GM19438 (cell line): ENCODE data around the gene MZT2B.
"Not testable (repeated sequence)": the region's sequence is repeated elsewhere in the genome, so short reads cannot be mapped to it uniquely, and the experiment has no call there.

Experiments used
- ATAC-seq: cut with Tn5 transposase; IDR thresholded peaks from one replicate; pipeline ENCODE4 v1.9.1; 2021; ENCODE audit warnings: low read depth; ENCODE audit not compliant: unreplicated experiment

MZT2B gene

GRCh38 chr2:130181880-130182682, at the start of gene MZT2B:
MZT2B (plus strand) TSS chr2:130182262; CDS start chr2:130182283, 21 bp downstream.
- ATAC-seq, result peak; percentile 72

GRCh38 chr2:130135692-130136541, 46.1 kb upstream of the MZT2B start:
- no peak for ATAC-seq

GRCh38 chr2:130136546-130136945, 45.5 kb upstream of the MZT2B start:
- ATAC-seq, result not testable (repeated sequence)

DNA sequence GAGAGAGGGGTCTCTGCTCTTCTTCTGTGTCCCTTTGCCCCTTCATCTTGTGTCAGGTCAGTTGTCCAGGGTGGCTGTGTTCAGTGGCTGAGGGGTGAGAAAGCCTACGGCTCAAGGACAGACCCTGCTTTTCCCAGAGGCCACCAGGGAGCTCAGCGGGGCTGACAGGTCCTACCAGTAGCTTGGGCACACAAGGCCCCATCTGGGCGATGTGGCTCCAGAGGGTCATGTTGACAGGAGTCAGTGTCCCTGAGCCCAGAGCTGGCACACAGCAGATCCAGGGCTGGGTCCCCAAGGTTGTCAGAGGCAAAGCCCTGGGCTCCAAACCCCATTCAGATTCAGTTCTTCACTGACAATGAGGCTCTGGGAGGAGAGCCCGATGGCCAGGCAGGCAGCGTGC, 44.9 kb upstream of the MZT2B start:
- ATAC-seq, result not testable (repeated sequence)

DNA sequence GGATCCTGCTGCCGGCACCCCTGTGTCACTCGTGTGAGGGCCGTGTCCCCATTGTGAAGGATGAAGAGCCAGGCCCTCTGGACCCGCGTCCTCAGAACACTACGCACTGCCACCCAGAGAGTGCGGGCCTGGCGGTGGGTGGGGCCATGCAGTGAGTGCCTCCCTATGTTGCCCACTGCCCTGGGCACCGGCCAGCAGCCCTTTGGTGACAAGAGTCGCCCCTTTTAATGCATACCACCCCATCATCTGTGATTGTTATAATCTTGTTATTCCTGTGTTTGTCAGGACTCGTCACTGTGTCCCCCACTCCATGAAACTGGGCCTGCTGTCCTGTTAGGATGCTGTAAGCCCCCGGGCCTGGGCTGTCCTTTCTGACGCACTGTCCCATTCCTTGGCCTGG, 43.7 kb upstream of the MZT2B start:
- not testable (repeated sequence) for ATAC-seq

GRCh38 chr2:130138841-130139251, 43.2 kb upstream of the MZT2B start:
- ATAC-seq, result not testable (repeated sequence)

DNA sequence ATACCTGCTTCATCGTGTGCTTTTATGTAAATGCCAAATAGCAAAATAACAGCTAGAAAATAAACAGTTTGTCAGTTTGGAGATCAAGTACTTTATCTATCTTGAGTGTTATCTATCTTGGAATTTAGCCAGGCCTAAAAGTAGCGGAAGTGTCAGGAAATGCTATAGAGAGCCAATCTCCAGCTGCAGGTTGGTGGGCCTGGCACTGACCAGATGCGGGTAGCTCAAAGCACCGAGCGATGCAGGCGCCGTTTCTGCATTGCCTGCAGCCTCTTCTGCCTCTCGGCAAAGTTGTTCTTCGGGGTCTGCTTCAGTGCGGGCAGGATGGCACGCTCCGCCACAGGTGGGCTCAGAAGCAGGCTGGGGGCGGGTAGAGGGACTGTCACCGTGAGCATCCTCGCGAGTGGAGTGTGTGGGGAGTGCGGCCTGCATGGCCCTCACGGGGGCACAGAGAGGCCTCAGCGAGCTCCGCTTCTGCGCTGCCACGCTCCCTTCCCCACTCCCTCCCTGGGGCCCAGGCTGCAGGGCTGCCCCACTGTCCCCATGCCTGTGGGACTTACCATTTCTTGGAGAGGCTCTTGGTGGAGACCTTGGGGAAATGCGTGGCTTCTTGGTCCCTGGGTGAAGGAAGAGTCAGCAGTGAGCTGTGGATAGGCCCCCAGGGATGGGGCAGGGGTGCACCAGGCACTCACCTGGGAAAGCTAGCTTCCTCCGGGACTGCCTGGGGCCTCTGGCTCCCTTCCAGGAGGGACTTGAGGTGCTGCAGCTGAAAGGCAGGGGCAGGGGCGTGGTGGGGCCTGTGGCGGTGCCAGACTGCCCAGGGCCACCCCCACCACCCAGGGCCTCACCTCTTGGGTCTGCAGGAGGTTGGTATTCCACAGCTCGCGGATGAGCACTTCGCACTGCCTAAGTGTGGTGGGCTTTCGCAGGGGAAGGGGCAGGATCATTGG, 42.5 kb upstream of the MZT2B start:
- ATAC-seq, result not testable (repeated sequence)

GRCh38 chr2:130140516-130140915, 41.5 kb upstream of the MZT2B start:
- ATAC-seq, result not testable (repeated sequence)

DNA sequence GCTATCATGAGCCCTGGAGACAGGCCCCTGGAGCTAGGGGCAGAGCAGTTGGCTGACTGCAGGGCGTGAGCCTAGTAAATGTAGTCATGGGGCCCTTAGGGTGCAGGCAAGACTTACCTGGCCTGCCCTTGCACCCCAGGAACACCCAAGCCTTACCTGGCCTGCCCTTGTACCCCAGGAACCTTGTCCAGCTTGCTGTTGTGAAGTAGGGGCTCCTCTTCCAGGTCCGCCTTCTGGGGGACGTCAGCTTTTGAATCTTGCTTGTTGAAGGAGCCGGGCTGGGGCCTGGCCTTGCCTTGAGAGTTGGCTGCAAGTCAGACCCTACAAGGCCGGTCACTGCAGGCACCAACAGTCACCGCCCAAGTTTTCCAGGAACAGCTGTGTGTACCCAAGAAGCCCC, 41.1 kb upstream of the MZT2B start:
- not testable (repeated sequence) for ATAC-seq

DNA sequence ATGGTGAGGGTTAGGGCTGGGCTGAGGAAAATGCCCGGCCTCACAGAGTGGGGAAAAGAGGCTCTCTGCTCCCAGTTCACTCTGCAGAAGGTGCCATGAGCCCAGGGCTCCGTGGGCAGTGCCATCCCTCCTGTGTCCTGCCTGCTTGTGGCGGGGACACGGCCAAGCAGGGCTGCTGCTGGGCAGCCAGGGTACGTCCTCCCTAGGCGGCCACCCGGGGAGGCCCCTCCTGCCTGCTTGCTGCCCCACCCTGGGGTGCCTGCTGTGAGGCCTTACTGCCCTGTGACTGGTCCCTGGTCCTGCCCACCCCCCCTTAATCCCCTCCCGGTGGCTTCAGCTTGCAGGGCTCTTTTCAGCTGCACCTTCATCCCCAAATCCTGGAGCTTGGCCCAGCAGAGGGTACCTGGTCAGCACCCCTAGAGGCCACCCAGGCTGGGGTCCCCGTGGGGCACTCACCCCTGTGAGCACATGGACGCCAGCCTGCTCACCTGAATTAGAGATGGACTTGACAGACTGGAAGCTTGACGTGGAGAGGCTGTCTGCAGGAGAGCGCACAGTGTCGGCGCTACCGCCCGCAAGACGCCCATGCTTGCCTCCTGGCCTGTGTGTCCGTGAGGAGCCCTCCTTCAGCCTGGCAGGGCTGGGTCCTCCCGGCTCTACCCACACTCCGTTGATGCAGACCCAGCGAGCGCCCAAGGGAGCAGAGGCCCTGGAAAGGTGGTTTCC, 40.3 kb upstream of the MZT2B start:
- not testable (repeated sequence) for ATAC-seq

GRCh38 chr2:130142396-130143265, 39.4 kb upstream of the MZT2B start:
- not testable (repeated sequence) for ATAC-seq

GRCh38 chr2:130143266-130144039, 38.6 kb upstream of the MZT2B start:
- ATAC-seq, result not testable (repeated sequence)

- peak; percentile 90 for ATAC-seq
These were observed 37.1 kb upstream of the MZT2B start, which contains the start of gene CCDC74B for GRCh38 chr2:130145006-130145414. CCDC74B (minus strand) TSS chr2:130145112; CDS start chr2:130144996, 116 bp downstream.

- not testable (repeated sequence) for ATAC-seq
These were observed 33.5 kb upstream of the MZT2B start for GRCh38 chr2:130148515-130148914.

DNA sequence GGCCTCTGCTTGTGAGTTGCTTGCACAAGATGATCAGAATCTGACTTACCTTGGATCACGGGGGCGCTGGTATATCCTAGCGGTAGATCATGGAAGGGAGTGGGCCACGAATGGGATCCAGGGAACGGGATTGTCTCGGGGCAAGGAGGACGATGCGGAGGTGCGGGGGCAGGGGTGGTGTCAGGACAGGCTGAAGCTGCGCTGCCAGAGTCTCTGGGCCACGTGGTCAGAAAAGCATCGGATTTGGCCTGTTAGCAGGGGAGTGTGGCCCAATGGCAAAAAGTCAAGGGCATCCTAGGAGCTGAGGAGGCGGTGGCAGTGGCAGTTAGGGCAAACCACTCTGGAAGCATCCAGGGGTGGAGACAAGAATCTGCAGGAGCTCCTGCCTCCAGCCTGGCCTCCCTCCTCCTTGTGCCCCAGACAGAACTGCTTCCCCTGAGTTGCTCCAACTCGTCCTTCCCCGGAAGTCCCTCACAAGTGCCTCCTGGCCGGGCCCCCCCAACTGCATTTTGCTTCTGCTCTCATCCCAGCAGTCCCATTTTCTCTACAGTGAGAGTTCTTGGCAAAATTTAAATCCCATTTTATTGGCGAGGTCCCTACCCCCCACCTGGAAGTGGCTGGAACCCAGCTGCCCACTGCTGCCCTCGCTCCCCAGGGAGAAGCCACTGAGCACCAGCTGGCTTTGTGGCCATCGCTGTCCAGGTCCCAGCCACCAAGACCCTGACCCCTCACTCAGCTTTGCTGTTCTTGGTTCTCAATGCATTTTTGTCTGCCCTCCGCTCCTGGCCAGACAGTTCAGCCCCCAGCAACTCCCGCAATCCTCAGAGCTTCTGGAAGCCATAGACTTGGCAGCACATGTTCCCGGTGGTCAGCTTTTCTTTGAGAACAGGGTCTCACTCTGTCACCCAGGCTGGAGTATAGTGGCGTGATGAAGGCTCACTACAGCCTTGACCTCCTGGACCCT, 31.6 kb upstream of the MZT2B start:
- ATAC-seq, result no peak

DNA sequence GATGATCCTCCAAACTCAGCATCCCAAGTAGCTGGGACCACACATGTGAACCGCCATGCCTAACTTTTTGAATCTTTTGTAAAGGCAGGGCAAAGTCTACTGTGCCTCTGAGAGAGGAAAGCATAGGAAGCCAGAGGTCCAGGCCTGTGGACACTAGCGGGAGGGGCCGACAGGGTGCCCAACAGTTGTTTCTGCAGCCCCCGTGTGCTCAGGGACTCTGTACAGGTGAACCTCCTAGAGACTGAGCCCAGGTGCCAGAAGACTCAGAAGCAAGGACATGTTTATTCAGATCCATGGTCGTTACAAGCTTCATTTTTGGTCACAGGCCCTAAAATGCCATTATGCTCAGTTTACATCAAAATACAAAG, 30.9 kb upstream of the MZT2B start:
- not testable (repeated sequence) for ATAC-seq
